ENCODE data around the gene HOXB13.

Gene HOXB13

DNA sequence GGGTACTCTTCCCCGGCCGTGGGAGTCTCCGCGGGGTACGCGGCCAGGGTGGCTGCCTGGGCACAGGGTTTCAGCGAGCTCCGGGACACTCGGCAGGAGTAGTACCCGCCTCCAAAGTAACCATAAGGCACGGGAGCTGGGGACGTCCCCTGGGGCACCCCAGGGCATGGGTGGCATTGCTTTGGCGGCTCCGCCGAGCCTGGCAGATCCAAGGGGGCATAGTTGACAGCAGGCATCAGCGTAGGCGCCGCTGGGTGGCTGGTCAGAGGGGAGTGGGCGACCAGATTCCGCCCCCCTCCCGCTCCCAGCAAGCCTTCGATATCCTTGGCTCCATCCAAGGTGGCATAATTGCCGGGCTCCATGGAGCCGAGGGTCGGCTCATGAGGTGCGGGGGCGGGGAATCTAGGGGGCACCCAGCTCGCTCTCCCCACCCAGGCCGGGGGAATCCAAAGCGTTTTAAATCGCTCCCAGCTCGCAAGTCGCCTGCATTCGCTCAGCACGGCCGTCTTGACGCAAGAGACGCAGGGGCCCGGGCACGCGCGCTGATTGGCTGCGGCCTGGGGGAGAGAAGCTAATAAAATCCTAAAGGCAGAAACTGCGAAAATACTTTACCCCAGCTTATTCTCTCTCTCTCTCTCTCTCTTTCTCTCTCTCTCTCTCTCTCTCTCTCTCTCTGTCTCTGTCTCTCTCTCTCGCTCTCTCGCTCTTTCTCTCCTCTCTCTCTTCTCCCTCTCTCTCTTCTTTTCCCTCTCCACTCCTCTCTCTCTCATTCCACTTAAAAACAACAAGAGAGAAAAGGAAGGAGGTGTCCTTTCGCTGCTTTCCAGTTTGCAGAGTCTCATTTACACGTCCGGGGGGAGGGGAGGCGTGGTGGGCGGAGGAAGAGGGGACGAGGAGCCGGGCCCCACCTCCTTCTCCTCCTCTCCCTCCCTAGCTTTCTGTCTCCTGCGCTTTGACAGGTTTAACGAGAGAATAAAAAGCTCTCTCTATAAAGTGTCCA, at the start of gene HOXB13:
TSS of gene HOXB13 (minus strand) at position 519 of the 1,000 bp plus-strand sequence. CDS start at position 362, 157 bp downstream.
- no peak for DNase-seq (ENCODE audit: low read depth in 2 of 2)

DNA sequence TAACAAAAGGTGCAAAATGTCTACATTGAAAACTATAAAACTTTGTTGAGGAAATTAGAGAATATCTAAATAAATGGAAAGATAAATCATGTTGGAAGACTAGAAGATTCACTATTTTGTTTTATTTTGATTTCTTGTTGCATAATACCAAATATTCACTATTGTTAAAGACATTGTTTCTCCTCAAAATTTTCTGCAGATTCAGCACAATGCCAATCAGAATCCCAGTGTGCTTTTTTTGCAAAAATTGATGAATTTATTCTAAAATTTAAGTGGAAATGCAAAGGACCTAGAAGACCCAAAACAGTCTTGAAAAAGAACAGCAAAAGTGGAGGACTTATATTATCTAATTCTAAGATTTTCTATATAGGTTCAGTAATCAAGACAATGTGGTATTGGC, 48.1 kb upstream of the HOXB13 start:
- no peak for DNase-seq (ENCODE audit: low read depth in 2 of 2)

GRCh38 chr17:48773245-48773644, 44.7 kb upstream of the HOXB13 start:
- no peak for DNase-seq (ENCODE audit: low read depth in 2 of 2)

- no peak for DNase-seq (ENCODE audit: low read depth in 2 of 2)
These were observed 42.4 kb upstream of the HOXB13 start for GRCh38 chr17:48770954-48771353.

DNA sequence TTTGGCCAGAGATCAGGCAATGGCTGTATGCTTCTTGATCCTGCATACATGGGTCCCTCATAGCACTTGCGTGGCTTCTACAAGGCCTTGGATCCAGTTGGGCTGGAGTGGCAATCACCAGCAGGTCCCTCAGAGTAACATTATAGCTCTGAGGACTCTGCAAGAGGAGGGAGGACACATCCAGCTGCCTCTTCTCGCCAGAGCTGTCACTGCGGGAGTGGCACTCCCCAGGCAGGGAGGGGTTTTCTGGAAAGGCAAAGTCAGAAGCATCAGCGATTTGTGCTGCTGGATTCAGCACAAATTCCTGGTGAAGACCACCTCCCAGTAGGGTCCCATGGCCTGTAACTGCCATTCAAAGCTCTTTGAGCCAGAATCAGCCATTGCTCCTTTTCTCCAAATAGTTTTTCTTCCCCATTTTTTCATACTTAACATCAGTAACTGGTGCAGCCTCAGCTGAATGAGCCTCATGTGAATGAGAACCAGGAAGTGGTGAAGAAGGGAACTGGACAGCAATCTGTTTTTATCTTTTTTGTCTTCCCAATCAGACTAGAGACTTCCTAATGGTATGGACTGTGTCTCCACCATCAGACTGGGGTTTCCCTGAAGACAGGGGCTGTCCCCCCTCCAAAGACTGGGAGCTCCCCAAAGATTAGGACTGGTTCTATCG, 40.6 kb upstream of the HOXB13 start:
- DNase-seq (ENCODE audit: low read depth in 2 of 2), result no peak

DNA sequence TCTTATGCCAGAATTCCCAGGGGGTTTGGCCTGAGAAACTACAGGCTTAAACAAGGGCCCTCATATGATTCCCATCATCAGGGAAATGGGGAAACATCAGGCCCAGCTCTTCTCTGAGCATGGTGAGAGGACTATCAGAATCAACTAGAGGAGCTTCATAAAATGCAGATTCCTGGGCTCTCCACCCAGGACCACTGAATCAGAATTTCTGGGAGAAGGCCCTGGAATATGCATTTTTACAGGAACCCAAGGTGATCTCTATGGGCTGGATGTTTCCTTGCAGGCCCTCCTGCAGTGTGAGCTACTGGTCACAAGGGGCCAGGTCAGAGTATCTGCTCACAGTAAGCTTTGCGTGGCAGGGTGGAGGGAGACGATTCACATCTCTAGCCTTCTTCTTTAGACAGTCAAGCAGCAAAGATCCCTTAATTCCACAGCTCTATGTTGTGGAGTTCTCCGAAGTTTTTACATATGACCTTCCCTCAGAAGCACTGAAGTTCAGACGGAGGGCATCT, 38.8 kb upstream of the HOXB13 start:
- DNase-seq (ENCODE audit: low read depth in 2 of 2), result no peak

GRCh38 chr17:48761114-48761513, 32.6 kb upstream of the HOXB13 start:
- no peak for DNase-seq (ENCODE audit: low read depth in 2 of 2)

GRCh38 chr17:48760411-48760810, 31.9 kb upstream of the HOXB13 start:
- DNase-seq (ENCODE audit: low read depth in 2 of 2), result no peak

DNA sequence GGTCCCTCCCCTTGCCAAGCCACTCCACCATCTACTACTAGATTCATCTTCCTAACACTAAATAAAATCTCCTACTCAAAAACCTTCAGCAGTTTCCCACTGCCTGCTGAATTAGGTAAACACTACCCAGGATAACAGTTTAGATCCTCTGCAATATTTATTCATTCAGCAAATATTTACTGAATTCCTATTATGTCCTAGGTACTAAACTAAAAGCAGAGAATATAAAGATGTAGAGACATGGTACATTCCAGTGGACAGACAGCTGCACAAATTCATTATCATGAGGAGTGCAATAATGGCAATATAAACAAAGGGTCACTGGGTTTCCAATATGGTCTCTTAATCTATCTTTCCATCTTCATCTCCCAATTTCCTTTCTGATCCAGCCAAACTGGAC, 30.7 kb upstream of the HOXB13 start:
- no peak for DNase-seq (ENCODE audit: low read depth in 2 of 2)

- no peak for DNase-seq (ENCODE audit: low read depth in 2 of 2)
These were observed 29.0 kb upstream of the HOXB13 start for GRCh38 chr17:48757524-48757961.

DNA sequence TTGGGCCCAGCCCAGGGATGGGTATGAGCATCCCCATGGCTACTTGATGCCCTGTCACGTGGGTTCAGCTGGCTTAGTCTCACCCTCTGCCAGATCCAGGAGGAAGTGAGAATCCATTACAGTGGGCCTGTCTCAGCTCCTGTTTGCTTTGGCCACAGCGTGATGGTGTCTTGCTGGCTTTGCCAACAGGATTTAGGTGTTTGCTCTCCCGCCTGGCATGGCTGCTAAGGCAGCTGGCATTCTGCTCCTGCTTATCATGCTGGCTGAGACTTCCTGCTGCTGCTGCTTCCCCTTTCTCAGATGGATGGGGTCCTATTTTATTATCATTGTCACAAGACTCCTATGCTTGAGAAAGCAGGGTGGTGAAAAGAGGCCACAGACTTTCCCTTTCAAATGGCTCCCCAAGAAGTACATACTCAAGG, 28.3 kb upstream of the HOXB13 start:
- no peak for DNase-seq (ENCODE audit: low read depth in 2 of 2)

DNA sequence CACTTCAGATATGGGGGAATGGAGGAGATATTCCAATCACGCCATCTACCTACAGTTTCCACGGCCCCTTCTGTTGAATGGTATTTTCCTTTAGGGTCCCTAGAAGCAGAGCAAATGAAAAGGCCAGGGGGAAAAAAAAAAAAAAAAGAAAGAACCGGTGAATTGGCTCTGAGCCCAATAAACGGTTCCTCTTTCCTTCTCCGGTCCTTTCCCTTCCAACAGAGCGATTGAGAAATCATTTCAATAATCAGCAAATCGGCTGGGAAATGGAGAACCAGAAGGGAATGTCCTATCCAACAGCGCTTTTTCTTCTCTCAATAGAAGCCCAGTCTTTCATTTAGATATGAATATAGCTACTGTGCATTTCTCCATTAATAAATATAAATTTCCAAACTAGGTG, 26.8 kb upstream of the HOXB13 start:
- no peak for DNase-seq (ENCODE audit: low read depth in 2 of 2)

DNA sequence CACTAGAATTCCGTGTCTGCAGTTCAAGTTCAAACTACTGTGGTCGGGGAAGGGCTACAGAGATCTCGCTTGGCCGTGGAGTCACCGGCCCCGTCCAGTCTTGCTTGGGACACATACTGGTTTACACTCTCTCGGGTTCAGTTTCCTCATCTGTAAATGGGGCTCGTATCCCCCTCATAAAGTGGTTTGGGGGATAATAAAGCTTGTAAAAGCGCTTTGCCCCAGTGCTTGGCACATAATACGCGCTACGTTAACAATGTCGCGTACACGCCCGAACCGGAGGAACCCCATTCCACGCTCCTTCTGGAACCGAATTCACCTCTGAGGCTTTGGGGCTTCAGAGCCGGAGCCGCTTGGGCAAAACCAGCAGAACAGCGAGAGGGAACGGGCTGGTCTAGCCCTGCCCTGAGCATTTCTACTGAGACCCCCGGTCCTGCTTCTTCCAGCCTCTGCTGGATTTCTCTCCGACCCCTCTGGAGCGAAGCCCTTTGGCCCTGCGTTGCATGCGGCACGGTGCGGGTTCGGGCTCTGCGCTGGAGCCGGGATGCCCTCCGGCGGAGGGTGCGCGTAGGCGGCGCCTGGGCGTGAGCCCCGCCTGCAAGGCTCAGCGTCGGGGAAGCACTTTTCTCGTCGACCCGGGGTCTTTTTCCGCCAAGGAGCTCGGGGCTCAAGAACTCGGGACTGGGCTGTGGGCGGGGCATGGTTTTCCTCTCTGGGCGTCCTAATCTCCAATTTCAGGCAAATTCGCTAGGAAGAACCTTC, 26.1 kb upstream of the HOXB13 start:
- DNase-seq (ENCODE audit: low read depth in 2 of 2), result no peak

- no peak for DNase-seq (ENCODE audit: low read depth in 2 of 2)
These were observed 25.4 kb upstream of the HOXB13 start for GRCh38 chr17:48753794-48754499.

- no peak for DNase-seq (ENCODE audit: low read depth in 2 of 2)
These were observed 24.1 kb upstream of the HOXB13 start for GRCh38 chr17:48752399-48753288.

GRCh38 chr17:48751733-48752398, 23.3 kb upstream of the HOXB13 start:
- DNase-seq (ENCODE audit: low read depth in 2 of 2), result no peak

- no peak for DNase-seq (ENCODE audit: low read depth in 2 of 2)
These were observed 22.6 kb upstream of the HOXB13 start for GRCh38 chr17:48751172-48751571.

DNA sequence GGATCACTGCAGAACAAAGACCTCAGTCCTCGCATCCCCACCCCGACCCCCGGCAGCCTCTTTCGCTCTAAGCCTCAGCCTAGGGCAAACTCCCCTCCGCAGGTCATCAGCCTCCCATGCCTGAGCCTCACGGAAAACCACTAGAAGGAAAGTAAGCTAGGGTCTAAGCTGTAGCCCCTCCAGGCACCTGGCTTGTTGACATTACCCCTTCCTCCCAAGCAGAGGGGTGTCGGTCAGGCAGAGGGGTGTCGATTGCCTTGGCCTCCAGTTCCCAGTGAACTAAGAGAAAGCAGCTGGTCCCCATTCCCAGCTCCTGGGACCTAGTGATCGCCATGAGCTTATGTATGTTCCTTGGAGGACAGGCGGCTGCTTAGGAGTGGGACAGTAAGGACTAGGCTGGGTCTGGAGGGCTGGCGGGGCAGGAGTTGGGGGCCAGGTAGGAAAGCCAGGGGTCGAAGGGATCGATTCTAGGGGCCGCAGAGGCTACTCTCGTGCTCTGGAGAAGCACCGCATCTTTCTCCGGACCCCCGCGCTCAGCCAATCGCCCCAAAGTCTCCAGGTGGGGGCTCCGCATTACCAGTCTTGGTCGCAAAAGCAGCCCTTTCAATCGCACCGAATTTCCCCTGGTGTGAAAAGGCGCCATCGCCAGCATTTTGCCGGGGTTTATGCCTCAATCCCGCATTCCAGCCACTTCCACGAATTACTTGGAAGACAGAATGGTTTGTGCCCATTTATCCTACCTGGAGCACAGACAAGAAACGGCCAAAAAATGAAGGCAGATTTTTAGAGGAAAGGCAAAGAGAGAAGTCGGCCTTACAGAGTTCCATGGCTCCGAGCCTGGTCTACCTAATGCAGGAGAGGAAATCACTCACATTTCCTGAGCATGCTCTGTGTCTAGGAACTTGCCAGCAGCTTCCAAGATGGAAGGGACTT, 21.3 kb upstream of the HOXB13 start:
- no peak for DNase-seq (ENCODE audit: low read depth in 2 of 2)
